C1 segment of cervical spinal cord (tissue), 14 donors: Measurements from ENCODE around the gene GSTA4.
"Not testable (repeated sequence)": the region's sequence is repeated elsewhere in the genome, so short reads cannot be mapped to it uniquely, and the experiment has no call there.

Source experiments
- DNase-seq, 14 donors: peaks; one replicate each; lab custom pipeline; 2025; lab: John Stamatoyannopoulos, UW

The GSTA4 gene

GRCh38 chr6:52976149-52976548, 18.9 kb downstream of the GSTA4 start:
- no peak for DNase-seq

GRCh38 chr6:52975580-52975979, 19.5 kb downstream of the GSTA4 start:
- no peak for DNase-seq

DNA sequence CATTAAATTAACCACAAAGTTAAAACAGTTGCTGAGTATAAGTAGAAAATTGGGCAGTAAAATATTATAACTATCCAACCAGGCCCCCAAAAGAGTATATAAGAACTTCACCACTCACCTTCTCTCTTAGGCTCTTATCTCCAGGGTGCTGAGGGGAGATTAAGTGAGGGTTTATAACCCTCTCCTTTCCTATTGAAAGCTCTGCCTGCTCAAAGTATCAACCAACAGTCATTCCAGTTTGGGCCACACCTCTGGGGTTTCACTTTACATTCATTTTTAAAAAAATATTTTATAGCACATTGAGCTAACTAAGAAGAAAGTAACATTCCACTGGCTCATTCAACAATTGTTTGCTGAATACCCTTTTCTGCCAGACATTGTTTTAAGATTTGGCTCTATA, 22.1 kb downstream of the GSTA4 start:
- no peak for DNase-seq

DNA sequence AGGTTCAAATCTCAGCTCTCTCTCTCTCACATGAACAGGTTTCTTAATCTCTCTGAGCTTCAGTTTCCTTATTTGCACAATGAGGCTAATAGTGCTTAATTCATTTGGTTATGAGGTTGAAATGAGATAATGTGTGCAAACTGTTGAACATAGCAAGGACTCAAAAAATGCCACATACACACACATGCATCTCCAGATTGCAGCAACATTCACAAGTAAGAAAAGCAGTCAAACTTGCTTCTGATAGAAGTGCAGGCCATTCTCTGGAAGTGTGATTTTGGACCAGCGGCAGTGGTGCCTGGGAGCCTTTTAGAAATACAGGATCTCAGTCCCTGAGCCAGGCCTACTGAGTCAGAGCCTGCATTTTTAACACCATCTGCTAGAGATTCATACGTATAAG, 25.7 kb downstream of the GSTA4 start:
- DNase-seq, result no peak

DNA sequence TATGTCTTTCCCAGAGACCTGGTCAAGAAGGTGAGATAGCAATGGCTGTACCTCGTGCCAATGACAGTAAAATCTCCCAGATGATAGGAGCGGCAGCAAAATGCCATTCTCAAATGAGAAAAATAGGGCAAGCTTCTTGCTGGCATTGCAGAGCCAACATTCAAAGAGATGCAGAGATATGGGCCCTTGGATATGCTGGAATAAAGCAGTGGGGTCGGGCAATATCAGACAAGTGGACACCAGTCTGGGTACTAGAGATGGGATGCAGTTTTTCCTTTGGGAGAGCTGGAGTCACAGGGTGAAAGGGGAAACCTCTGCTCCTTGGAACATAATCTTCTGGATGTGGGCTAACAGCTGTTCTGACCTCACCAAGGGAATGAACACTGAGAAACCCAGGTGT, 29.0 kb downstream of the GSTA4 start:
- DNase-seq, result no peak

GRCh38 chr6:52965380-52965779, 29.7 kb downstream of the GSTA4 start:
- no peak for DNase-seq

- DNase-seq, result no peak
Observed at GRCh38 chr6:52964318-52964717, 30.8 kb downstream of the GSTA4 start.

DNA sequence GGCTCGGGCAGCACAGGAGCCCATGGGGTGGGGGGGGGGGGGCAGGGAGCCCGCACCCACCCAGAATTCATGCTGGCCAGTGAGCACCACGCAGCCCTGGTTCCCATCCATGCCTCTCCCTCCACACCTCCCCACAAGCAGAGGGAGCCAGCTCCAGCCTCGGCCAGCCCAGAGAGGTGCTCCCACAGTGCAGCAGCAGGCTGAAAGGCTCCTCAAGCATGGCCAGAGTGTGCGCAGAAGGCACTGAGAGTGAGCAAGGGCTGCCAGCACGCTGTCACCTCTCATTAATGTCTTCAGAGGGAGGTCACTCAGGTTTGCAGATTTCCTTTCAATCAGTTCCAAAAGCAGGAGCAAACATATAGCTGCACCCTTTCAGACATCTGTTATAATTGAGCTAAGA, 32.4 kb downstream of the GSTA4 start:
- no peak for DNase-seq

DNA sequence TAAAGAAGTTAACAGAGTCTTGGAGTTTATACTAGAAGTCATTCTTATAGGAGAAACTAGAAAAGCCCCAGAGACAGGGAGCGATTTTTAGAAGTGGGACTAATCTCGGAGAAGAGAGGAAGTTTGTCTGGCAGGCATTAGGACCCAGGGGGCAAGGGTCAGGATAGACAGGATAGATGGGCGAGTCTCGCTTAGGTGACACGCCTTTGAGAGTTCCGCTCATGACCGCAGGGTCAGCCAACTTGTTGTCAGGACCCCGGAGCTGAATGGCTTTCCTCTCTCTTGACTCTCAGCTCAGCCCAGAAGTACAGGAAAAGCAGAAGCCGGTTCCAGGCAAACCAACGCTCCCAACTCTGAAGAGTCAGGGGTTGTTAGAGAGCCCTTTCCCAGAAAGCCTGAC, 34.1 kb downstream of the GSTA4 start:
- not testable (repeated sequence) for DNase-seq

- DNase-seq, result not testable (repeated sequence)
Observed at GRCh38 chr6:52960211-52960610, 34.9 kb downstream of the GSTA4 start.

- DNase-seq, result no peak
Observed at GRCh38 chr6:52958546-52959255, 36.4 kb downstream of the GSTA4 start.

DNA sequence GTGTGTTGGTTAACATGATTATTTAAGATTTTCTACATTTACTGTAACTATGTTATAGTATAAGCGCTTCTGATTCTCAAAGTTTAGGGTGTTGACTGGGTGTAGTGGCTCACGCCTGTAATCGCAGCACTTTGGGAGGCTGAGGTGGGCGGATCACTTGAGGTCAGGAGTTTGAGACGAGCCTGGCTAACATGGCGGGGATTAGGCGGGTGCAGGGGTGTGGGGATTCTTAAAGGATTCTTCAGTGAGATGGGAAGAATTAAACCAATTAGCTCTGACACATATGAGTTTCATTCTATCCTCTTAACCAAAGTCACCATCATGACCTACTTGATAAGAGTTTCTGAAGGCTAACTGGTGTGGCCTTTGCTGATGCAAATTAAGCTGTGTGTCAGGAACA, 39.2 kb downstream of the GSTA4 start:
- DNase-seq, result no peak

GRCh38 chr6:52953911-52954839, 40.9 kb downstream of the GSTA4 start:
- no peak for DNase-seq

DNA sequence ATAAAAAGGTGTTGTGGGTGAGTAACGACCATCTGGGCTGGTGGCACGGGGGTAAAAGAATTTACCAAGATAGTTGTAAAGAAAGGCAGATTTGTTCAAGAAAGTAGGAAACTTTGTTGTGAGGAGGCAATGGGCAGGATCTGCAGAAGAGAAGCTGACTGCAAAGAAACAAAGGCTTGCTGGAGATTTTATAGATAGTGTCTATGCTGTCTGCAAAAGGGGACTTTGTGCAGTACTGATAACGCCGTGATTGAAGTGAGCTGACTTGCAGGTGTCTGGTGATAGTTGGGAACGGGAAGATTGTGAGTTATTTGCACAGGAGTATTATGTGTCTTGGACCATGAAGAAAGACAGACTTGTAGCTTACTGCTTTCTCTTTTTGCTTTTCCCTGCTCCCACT, 48.8 kb downstream of the GSTA4 start:
- no peak for DNase-seq

- not testable (repeated sequence) for DNase-seq
Observed at GRCh38 chr6:52942821-52943220, 52.3 kb downstream of the GSTA4 start.

GRCh38 chr6:52942221-52942620, 52.9 kb downstream of the GSTA4 start:
- DNase-seq, result no peak

- no peak for DNase-seq
Observed at GRCh38 chr6:52937908-52938307, 57.2 kb downstream of the GSTA4 start.

DNA sequence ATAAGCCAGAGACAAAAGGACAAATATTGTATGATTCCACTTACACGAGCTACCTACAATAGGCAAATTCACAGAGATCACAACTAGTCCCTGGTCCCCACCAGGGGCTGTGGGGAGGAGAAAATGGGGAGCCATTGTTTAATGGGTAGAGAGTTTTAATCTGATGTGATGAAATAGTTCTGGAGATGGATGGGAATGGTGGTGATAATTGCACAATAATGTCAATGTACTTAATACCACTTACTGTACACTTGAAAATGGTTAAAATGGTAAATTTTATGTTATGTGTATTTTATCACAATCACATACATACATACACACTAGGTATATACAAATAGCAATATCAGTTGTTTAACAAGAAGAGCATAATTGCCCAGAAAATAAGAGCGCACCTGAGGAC, 61.3 kb downstream of the GSTA4 start:
- DNase-seq, result no peak

DNA sequence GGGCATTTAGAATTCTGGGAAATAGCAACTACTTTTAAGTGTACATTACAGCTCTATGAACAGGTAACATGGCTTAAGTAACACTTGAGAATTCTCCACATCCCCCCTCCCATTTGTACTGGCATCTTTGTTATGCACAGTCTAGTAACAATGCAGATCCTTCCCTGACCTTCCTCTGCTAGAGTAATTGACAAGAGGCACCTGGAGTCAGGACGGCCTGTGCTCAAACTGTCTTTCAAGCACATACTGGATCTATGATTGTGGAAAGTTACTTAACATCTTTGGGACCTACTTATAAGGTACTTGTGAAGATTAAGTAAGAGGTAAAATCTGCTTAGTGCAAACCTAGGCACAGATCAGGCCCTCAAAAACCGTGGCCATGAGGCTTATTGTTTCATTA, 63.7 kb downstream of the GSTA4 start:
- no peak for DNase-seq

GRCh38 chr6:52929321-52930164, 65.5 kb downstream of the GSTA4 start:
- DNase-seq, result no peak
